Measurements from ENCODE around the gene MAML3.

MAML3 gene

GRCh38 chr4:139839403-139840031, 314.5 kb downstream of the MAML3 start:
- Histone ChIP-seq H3K27me3 (ENCODE audit: insufficient read depth, low read length) (no peaks in the 10 kb centered on the region), H3K4me3 (ENCODE audit: low read depth, low read length, poor library complexity, severe bottlenecking) (no peak overlapping the region), H3F3A (ENCODE audit: insufficient read depth, low read length) (no peaks in the 10 kb centered on the region), H4K20me1 (ENCODE audit: insufficient read depth, low read length) (no peaks in the 10 kb centered on the region), H3K79me2 (ENCODE audit: insufficient read depth, low read length) (no peaks in the 10 kb centered on the region), H3K9ac (ENCODE audit: low read length) (no peak overlapping the region), H3K9me2 (ENCODE audit: low read depth, low read length) (no peaks in the 10 kb centered on the region), H3K36me3 (ENCODE audit: insufficient read depth, low read length) (no peaks in the 10 kb centered on the region), H3K27ac (ENCODE audit: low read depth, low read length, poor library complexity, severe bottlenecking) (no peak overlapping the region), H3K9me3 (ENCODE audit: low read length) (no peaks in the 10 kb centered on the region), H3K4me1 (ENCODE audit: insufficient read depth, low read length, severe bottlenecking) (no peaks in the 10 kb centered on the region), H3K4me2 (ENCODE audit: low read length) (no peak overlapping the region), H2AFZ (ENCODE audit: low read length) (no peak overlapping the region)
- TF ChIP-seq CTCF (IDR thresholded peaks at IDR 0.05; ENCODE audit: low read length) (no peak), EZH2 (IDR thresholded peaks at IDR 0.05; ENCODE audit: borderline replicate concordance, low read length) (no peak)

- Histone ChIP-seq H2AFZ (ENCODE audit: low read length) (no peak overlapping the region), H3K27me3 (ENCODE audit: insufficient read depth, low read length) (no peaks in the 10 kb centered on the region), H3K4me1 (ENCODE audit: insufficient read depth, low read length, severe bottlenecking) (no peaks in the 10 kb centered on the region), H3K9me3 (ENCODE audit: low read length) (no peaks in the 10 kb centered on the region), H3K4me3 (ENCODE audit: low read depth, low read length, poor library complexity, severe bottlenecking) (no peak overlapping the region), H3K36me3 (ENCODE audit: insufficient read depth, low read length) (no peaks in the 10 kb centered on the region), H3K79me2 (ENCODE audit: insufficient read depth, low read length) (no peaks in the 10 kb centered on the region), H3K27ac (ENCODE audit: low read depth, low read length, poor library complexity, severe bottlenecking) (no peak overlapping the region), H3K9ac (ENCODE audit: low read length) (no peak overlapping the region), H3F3A (ENCODE audit: insufficient read depth, low read length) (no peaks in the 10 kb centered on the region), H3K9me2 (ENCODE audit: low read depth, low read length) (no peaks in the 10 kb centered on the region), H3K4me2 (ENCODE audit: low read length) (no peak overlapping the region), H4K20me1 (ENCODE audit: insufficient read depth, low read length) (no peaks in the 10 kb centered on the region)
- TF ChIP-seq EZH2 (IDR thresholded peaks at IDR 0.05; ENCODE audit: borderline replicate concordance, low read length) (no peak), CTCF (IDR thresholded peaks at IDR 0.05; ENCODE audit: low read length) (no peak)
Measured at GRCh38 chr4:139838811-139839210, 315.2 kb downstream of the MAML3 start.

- Histone ChIP-seq H2AFZ (ENCODE audit: low read length) (no peak overlapping the region), H3K9ac (ENCODE audit: low read length) (no peak overlapping the region), H3K4me1 (ENCODE audit: insufficient read depth, low read length, severe bottlenecking) (no peaks in the 10 kb centered on the region), H3K79me2 (ENCODE audit: insufficient read depth, low read length) (no peaks in the 10 kb centered on the region), H3K27me3 (ENCODE audit: insufficient read depth, low read length) (no peaks in the 10 kb centered on the region), H3F3A (ENCODE audit: insufficient read depth, low read length) (no peaks in the 10 kb centered on the region), H3K4me3 (ENCODE audit: low read depth, low read length, poor library complexity, severe bottlenecking) (no peak overlapping the region), H3K9me2 (ENCODE audit: low read depth, low read length) (no peaks in the 10 kb centered on the region), H3K4me2 (ENCODE audit: low read length) (no peak overlapping the region), H3K36me3 (ENCODE audit: insufficient read depth, low read length) (no peaks in the 10 kb centered on the region), H3K9me3 (ENCODE audit: low read length) (no peaks in the 10 kb centered on the region), H3K27ac (ENCODE audit: low read depth, low read length, poor library complexity, severe bottlenecking) (no peak overlapping the region), H4K20me1 (ENCODE audit: insufficient read depth, low read length) (no peaks in the 10 kb centered on the region)
- no peak for TF ChIP-seq CTCF (IDR thresholded peaks at IDR 0.05; ENCODE audit: low read length)
- TF ChIP-seq EZH2 (IDR thresholded peaks at IDR 0.05; ENCODE audit: borderline replicate concordance, low read length): no peak
Measured at GRCh38 chr4:139834981-139835391, 319.0 kb downstream of the MAML3 start.
